K562 (cell line): Measurements from ENCODE around the gene USP5. TPM values are rescaled to one million over a fixed set of nuclear protein-coding genes. Genes with fewer than 3 reads are reported as not detected.
A peak's percentile ranks its signal among the peaks of the same experiment; 100 is the strongest.

Experiments
- ATAC-seq: fragments of 200-7000 bp; cut with Tn5 transposase; 3 replicates; pipeline ENCODE4 v1.9.1; 2020; ENCODE audit warnings: moderate library complexity
- BruUV-seq: library from RNA; stranded (reverse); fragments of 400-500 nt; replicated peaks from 2 replicates; lab custom pipeline; 2021; lab: Mats Ljungman, UMichigan
- CTCF ChIA-PET: fragments of 300-600 bp; formaldehyde crosslinking; extraction: SDS; loops from one replicate; lab custom pipeline; 2021; ENCODE audit warnings: low intra/inter-chr PET ratio; lab: Yijun Ruan, JAX
- POLR2A ChIA-PET: fragments of 300-600, 350-650 bp; sonication (Branson Sonifier 250); formaldehyde crosslinking; extraction: SDS; loops from one replicate; lab custom pipeline; 2021; ENCODE audit warnings: antibody characterized with exemption, inconsistent platforms; lab: Yijun Ruan, JAX
- DNase-seq, 4 experiments: peaks; one replicate each; pipeline versions ENCODE4 v3.0.0 to v3.0.0-alpha.2; 2011 to 2018; ENCODE audit warnings: low spot score in 3 of 4, mixed read lengths in 3 of 4; ENCODE audit errors: extremely low read depth in 1 of 4
- FAIRE-seq: peaks from 2 replicates; lab custom pipeline; 2011; peaks lifted over from hg19 to GRCh38; lab: Jason Lieb, UNC
- H2AFZ ChIP-seq: 2 replicates; pipeline ENCODE4 v1.6.0; 2011; ENCODE audit warnings: low read depth, low read length, control low read depth, inconsistent platforms
- H3K27ac ChIP-seq: fragments of 200-600 bp; 3 replicates; pipeline ENCODE4 v1.8.0; 2011; ENCODE audit warnings: low read depth, mild to moderate bottlenecking, control low read depth, inconsistent platforms, low read length, moderate library complexity, mixed read lengths; ENCODE audit errors: extremely low read depth
- H3K27me3 ChIP-seq, 2 experiments: fragments of 300-600 bp in 1 of 2; 2 replicates in 1 of 2; 3 replicates in 1 of 2; pipeline versions ENCODE4 v1.6.0 to v1.8.0; 2011; ENCODE audit warnings: inconsistent platforms in 2 of 2, low read length in 2 of 2, mild to moderate bottlenecking in 1 of 2, mixed read lengths in 1 of 2, moderate library complexity in 1 of 2; ENCODE audit not compliant: control insufficient read depth in 2 of 2, insufficient read depth in 2 of 2
- H3K36me3 ChIP-seq: fragments of 300-600 bp; 3 replicates; pipeline ENCODE4 v1.8.0; 2011; ENCODE audit warnings: mild to moderate bottlenecking, low read length, inconsistent platforms; ENCODE audit not compliant: control insufficient read depth, insufficient read depth
- H3K4me1 ChIP-seq, 2 experiments: fragments of 200-600 bp in 1 of 2; replicated peaks in 1 of 2; 2 replicates in 1 of 2; 3 replicates in 1 of 2; pipeline versions ENCODE4 v1.5.1 to v1.8.0; 2011; ENCODE audit warnings: inconsistent platforms in 2 of 2, low read length in 2 of 2, mild to moderate bottlenecking in 1 of 2, mixed read lengths in 1 of 2, moderate library complexity in 1 of 2; ENCODE audit not compliant: control insufficient read depth in 2 of 2, insufficient read depth in 2 of 2
- H3K4me2 ChIP-seq: 2 replicates; pipeline ENCODE4 v1.6.1; 2011; ENCODE audit warnings: low read length, control low read depth, inconsistent platforms, mixed read lengths; ENCODE audit not compliant: insufficient read depth
- H3K4me3 ChIP-seq: fragments of 200-600 bp; sonication (generic), shearing (Covaris generic); 2 replicates; pipeline ENCODE4 v1.5.1; 2016; ENCODE audit warnings: control low read depth, inconsistent platforms
- H3K79me2 ChIP-seq: fragments of 200-600 bp; 3 replicates; pipeline ENCODE4 v1.8.0; 2011; ENCODE audit warnings: low read length, inconsistent platforms; ENCODE audit not compliant: control insufficient read depth, insufficient read depth
- H3K9ac ChIP-seq, 2 experiments: 2 replicates each; pipeline versions ENCODE4 v1.6.0 to v1.6.1; 2011; ENCODE audit warnings: low read depth in 2 of 2, low read length in 2 of 2, control low read depth in 1 of 2, inconsistent platforms in 1 of 2, mild to moderate bottlenecking in 1 of 2, mixed read lengths in 1 of 2; ENCODE audit not compliant: insufficient read depth in 1 of 2
- H3K9me1 ChIP-seq: one replicate; pipeline ENCODE4 v1.6.0; 2011; ENCODE audit warnings: inconsistent platforms, mild to moderate bottlenecking, low read length, moderate library complexity; ENCODE audit not compliant: control insufficient read depth, insufficient read depth
- H3K9me3 ChIP-seq: replicated peaks from 2 replicates; pipeline ENCODE4 v1.5.1; 2011; ENCODE audit warnings: low read depth, low read length, inconsistent platforms; ENCODE audit not compliant: control insufficient read depth, insufficient read depth
- H4K20me1 ChIP-seq: replicated peaks from 2 replicates; pipeline ENCODE4 v1.6.1; 2011; ENCODE audit warnings: low read length, inconsistent platforms, mixed read lengths; ENCODE audit not compliant: control insufficient read depth, insufficient read depth
- COPS2 ChIP-seq: fragments of 450-650 bp; conservative IDR thresholded peaks from 2 replicates; pipeline ENCODE4 v1.6.1; 2016; ENCODE audit warnings: mild to moderate bottlenecking, moderate library complexity
- EGR1 ChIP-seq: fragments of 450-650 bp; conservative IDR thresholded peaks from 2 replicates; pipeline ENCODE4 v1.6.1; 2017; ENCODE audit warnings: mild to moderate bottlenecking
- PCBP2 ChIP-seq: fragments of 200-400 bp; formaldehyde crosslinking; IDR thresholded peaks from 2 replicates; pipeline ENCODE4 v1.6.1; 2018; ENCODE audit warnings: low read length, low read depth, mild to moderate bottlenecking, moderate library complexity; ENCODE audit not compliant: poor library complexity, severe bottlenecking
- POLR2A ChIP-seq: fragments of 450-650 bp; conservative IDR thresholded peaks from 2 replicates; pipeline ENCODE4 v1.6.1; 2016
- POLR2B ChIP-seq: fragments of 450-650 bp; IDR thresholded peaks from 2 replicates; pipeline ENCODE4 v1.6.1; 2018; ENCODE audit warnings: low read depth; ENCODE audit not compliant: partially characterized antibody
- TFAP4 ChIP-seq: sonication (generic); formaldehyde crosslinking; IDR thresholded peaks from 2 replicates; pipeline ENCODE4 v1.8.0; 2022; ENCODE audit warnings: missing genetic modification reagents, mild to moderate bottlenecking, moderate library complexity, borderline replicate concordance
- YY1 ChIP-seq, 3 experiments: IDR thresholded peaks; 2 replicates each; pipeline ENCODE4 v1.6.1; 2011; ENCODE audit warnings: low read length in 2 of 3, mild to moderate bottlenecking in 2 of 3, moderate library complexity in 2 of 3, borderline replicate concordance in 1 of 3, control low read depth in 1 of 3, low read depth in 1 of 3; ENCODE audit not compliant: insufficient read depth in 3 of 3, insufficient replicate concordance in 2 of 3, control insufficient read depth in 1 of 3, insufficient read length in 1 of 3; ENCODE audit errors: extremely low read depth in 1 of 3
- WGBS: fragments of 100-300 bp; shearing (Covaris generic); methylation state at CpG from one replicate; pipeline ENCODE4 v1.1.6; 2016; ENCODE audit warnings: low coverage, mixed read lengths; ENCODE audit not compliant: insufficient coverage; ENCODE audit errors: missing lambda C conversion rate; 5-methylcytosine and 5-hydroxymethylcytosine counted together
- in situ Hi-C: fragments of 300-500 bp; cut with MboI; formaldehyde crosslinking; loops from 4 replicates; pipeline ENCODE4 v1.15.0; 2018; ENCODE audit warnings: inconsistent platforms, mixed read lengths
- intact Hi-C: fragments of 100-400 bp; cut with micrococcal nuclease; formaldehyde crosslinking; loops from 2 replicates; pipeline ENCODE4 v1.14.2; 2022
- polyA plus RNA-seq, 8 experiments: library from polyadenylated mRNA; depleted of rRNA in 4 of 8; stranded (reverse) in 5 of 8; unstranded in 3 of 8; fragments of >200 nt; fragmentation: Nextera tagmentation in 2 of 8; fragmentation: Illumina TruSeq in 1 of 8; extraction: Ambion mirVana in 2 of 8; extraction: Trizol in 1 of 8; gene quantifications; 2 replicates each; pipeline versions ENCODE4 v1.2.1 to v1.2.3, GENCODE V29; 2011 to 2014; ENCODE audit warnings: inconsistent platforms in 1 of 8, missing spikeins in 1 of 8
- total RNA-seq, 7 experiments: library from RNA; depleted of rRNA in 6 of 7; stranded (reverse); fragments of >200 nt in 6 of 7; fragmentation: Illumina TruSeq in 2 of 7; extraction: Trizol in 2 of 7; gene quantifications; 2 replicates each; pipeline versions ENCODE4 v1.2.1 to v1.2.3, GENCODE V29; 2011 to 2021; ENCODE audit warnings: low replicate concordance in 1 of 7

USP5 gene
- total and polyA plus RNA-seq, 9 of the 15 experiments (the other 6 are each of a cell fraction or from before 2014, with no cell fraction given) = 1.4 to 107 (median 48.6) TPM

- no peak overlapping the region for H3K4me2 ChIP-seq
- intact Hi-C loops = no loop called here
- H3K27me3 ChIP-seq = no peaks in the 10 kb centered on the region
- DNase-seq (no peak), ATAC-seq (no peak), FAIRE-seq (no peak)
- H4K20me1 ChIP-seq = no peaks in the 10 kb centered on the region
- no peak overlapping the region for H3K27ac ChIP-seq
- H3K36me3 ChIP-seq = peaks cover 79% of the 10 kb centered on the region; the same call in 2 of the 3 replicates
- no peak overlapping the region for H3K4me3 ChIP-seq
- H3K9me1 ChIP-seq = no peaks in the 10 kb centered on the region
- no peak overlapping the region for H3K9ac ChIP-seq
- H3K4me1 ChIP-seq = peaks cover 15 to 27% of the 10 kb centered on the region in 2 experiments; a peak in 4 of 5 replicates
- no peak overlapping the region for H2AFZ ChIP-seq
- CTCF ChIA-PET = no interaction called here
- H3K79me2 ChIP-seq = peaks cover 26% of the 10 kb centered on the region
- no peaks in the 10 kb centered on the region for H3K9me3 ChIP-seq
- WGBS = 74% methylated on average over 5 of the region's 7 CpGs
- TF ChIP-seq POLR2A = 0 out of 2 replicates have a peak, but pooled peaks have one; percentile 29
- TF ChIP-seq PCBP2 = no peak
- no peak for TF ChIP-seq YY1 (IDR thresholded peaks at IDR 0.05; ENCODE audit: borderline replicate concordance in 1 of 3, control insufficient read depth in 1 of 3, extremely low read depth in 1 of 3, insufficient read depth in 3 of 3, insufficient read length in 1 of 3, insufficient replicate concordance in 2 of 3, low read depth in 1 of 3, low read length in 2 of 3)
- peak; percentile 47; the same call in 1 of the 2 replicates for TF ChIP-seq EGR1
- no peak for TF ChIP-seq COPS2
- TF ChIP-seq TFAP4 (CRISPR knock-in tag) = 0 out of 2 replicates have a peak, but pooled peaks have one; percentile 22
- TF ChIP-seq POLR2B = peak; percentile 35
- TF ChIP-seq, all 486 proteins: peak for 4
- in situ Hi-C loops = no loop called here
- no TSS peak for BruUV-seq
- POLR2A ChIA-PET = interaction anchor here (0.6 to 0.7 kb wide), 3 partner anchors 9 to 94 kb away, joined by 3 read pairs; no protein-coding TSS in a partner anchor
Observed at GRCh38 chr12:6846316-6846869, 5.6 kb upstream of the USP5 start.
